GM19452 (cell line): ENCODE results near the gene TSHZ2.

Source experiments
- ATAC-seq: cut with Tn5 transposase; IDR thresholded peaks from one replicate; pipeline ENCODE4 v1.9.1; 2021; ENCODE audit not compliant: unreplicated experiment

TSHZ2 gene

DNA sequence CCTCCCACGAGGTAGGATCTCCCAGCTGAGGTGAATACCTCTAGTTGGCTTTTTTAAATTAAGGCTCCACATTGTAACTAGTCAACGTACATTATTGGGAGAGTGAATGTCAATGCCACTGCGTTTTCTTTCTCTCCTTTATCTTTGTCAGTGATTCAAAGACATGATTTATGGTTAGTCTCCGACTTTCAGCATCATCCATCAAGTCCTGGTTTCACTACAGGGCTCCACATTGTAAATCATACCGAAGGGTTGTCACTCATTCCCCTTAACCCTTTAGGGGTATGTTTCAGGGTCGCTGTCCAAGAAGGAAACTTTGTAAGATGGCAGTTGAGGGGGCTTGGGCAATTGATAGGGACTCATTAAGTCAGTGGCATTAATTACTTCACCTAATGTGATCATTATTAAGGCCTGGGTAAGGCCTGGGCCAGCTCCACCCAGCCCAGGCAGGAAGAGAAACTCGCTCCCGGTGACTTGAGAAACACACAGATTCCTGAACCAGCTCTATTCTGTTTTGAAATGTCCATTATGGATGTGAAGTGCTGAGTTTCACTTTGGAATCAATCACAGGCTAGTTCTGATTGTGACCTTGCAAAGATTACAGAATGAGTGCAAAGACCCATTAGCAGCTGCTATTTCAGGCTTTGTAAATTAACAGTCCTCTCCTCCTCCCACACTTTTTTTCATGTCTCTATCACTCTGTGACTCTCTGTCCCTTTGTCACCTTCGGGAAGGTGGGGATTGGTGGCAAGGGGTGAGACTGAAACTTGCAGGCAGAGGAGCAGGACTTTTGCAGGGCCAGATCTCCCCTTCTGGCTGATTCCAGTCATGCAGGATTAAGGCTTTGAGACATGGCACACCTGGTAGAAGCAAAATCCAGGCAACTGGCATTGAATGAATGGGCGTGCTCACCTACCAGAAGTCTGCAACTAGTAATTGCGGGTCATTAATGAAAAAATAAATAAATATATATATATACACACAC, 222.4 kb downstream of the TSHZ2 start:
- ATAC-seq: no peak

DNA sequence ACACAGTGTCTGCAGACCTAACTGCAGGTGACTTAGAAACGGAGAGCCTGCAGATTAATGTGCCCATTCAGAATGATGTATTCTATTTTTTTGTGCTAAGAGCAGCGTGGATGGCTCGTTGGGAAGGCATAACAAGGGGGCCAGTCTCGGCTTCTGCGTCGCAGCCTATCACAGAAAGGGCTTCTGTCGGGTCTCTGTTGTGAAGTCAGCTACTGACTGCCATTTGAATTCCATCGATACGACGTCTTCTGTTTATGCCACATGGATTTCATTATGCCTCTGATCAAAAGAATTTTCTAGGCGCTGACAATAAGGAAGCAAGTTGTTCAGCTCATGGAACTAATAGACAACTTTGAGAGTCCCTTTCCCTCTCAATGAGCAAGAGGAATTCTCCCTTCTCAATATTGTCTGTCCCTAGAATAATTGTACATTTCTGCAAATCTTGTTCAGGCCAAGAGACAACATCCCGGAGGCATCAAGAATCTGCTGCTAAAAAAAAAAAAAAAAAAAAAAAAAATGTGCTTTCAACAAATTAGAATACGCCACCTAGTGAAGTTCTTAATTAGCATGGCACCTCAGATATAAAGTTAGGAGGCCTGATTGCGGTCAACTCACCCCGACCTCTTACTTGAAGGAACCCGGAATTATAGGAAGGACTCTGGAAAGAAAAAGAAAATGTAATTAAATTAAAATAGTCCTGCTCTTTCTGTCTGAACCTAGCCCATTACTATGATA, 223.9 kb downstream of the TSHZ2 start:
- no peak for ATAC-seq

DNA sequence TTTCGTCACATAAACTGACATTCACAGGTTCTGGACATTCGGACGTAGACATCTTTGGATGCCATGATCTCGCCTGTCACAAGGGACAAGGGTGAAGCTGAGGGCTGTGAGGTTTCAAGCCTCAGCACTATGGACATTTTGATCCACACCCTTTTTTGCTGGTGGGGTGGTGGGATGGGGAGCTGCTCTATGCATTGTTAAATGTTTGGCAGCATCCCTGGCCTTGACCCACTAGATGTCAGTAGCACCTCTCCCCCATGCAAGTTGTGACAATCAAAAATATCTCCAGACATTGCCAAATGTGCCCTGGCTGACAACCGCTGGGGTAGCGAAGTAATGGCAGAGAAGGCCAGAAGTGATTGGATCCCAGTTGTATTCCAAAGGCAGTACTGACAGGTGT, 229.4 kb downstream of the TSHZ2 start:
- ATAC-seq: no peak

DNA sequence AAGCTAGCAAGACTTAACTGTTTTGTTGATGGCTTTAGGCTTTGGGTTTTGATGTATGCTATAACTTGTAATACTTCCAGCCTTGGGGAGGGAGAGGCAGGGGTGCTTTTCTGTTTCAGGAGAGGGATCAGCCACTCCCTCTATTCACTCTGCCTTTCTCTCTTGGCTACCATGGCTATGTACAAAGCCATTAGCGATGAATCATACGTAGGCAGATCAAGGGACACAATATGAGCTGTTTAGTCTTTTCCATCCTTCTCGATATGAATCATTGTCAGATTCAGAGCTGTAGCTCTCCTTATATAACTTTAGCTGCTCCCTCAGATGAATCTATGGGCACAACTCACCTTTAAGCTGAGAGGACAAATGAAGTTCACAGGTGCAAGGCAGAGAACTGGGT, 230.6 kb downstream of the TSHZ2 start:
- no peak for ATAC-seq

DNA sequence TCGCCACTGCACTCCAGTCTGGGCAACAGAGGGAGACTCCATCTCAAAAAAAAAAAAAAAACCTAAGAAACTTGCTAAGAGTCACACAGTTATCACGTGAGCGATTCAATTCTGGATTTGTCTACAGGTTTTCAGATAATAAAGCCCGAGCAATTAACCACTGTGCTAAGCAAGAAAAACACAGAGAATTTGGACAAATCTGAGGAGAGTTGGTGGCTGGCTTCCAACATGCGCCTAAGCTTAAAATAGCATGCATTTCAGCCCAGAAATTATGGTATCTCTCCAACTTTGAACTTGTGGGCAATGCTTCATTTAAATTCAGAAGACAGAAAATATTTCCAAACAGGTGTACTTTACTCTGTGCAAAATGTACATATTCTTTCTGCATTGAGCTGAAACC, 232.9 kb downstream of the TSHZ2 start:
- ATAC-seq: no peak

DNA sequence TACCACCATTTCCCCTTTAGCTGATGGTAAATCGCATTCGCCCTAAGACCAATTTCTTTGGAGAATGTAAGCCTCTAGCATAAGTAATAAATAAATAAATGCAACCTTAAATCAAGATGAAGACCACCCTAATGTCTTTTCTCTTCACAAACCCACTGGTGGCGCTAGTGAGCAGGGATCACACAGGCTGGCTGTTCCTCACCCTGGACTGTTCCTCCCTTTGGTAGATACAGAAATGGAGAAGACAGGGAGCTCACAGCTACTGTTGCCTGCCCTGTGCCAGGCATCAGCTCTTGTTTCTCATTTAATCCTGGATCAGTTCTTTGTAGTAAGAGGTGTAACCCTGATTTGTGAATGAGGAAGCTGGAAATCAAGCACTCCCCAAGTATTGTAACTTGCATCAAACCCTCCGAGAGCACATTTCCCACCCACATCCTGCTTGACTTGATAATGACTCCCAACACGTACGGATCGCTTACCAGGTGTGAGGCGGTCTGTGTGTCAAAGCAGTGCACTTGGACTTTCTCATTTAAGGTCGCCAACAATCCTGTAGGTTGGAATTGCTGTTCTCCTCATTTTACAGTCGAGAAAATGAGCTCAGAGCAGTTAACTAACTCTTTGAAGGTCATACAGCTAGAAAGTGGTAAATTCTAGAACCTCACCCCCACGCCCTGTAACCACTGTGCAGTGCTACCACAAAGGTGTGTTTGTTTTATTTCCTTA, 236.1 kb downstream of the TSHZ2 start:
- no peak for ATAC-seq

DNA sequence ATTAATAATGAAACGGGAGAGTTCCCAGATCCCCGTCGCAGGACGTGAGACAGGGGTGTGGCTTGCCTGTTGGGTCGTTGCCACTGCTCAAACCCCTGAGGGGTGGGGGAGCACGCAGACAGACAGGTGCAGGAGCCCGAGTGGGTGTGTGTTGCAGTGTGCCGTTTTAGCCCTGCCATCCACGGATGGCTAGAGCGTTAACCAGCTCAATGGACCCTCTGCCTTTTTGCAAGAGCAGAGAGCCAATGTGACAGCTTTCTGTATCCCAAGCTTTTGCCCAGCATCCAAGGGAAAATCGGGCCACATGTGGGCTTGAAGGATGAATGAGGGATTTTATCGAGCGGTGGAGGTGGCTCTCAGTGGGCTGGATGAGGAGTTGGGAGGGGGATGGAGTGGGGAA, 237.9 kb downstream of the TSHZ2 start:
- no peak for ATAC-seq

DNA sequence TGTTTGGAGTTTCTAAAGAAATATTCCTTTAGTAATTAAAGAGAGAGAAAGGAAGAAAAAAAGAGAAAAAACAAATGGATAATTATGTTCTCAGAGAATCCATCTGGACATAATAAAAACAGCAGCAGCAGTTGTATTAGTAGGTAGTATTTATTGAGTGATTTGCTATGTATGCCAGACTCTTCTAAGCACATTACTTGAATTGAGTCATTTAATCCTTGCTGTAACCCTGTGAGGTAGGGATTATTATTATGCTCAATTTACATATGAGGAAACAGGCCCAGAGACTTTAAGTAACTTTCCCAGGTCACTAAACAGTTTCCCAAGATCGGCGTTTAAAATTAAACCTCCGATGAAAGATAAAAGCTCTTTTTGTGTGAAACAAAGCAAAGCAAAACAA, 238.8 kb downstream of the TSHZ2 start:
- no peak for ATAC-seq

DNA sequence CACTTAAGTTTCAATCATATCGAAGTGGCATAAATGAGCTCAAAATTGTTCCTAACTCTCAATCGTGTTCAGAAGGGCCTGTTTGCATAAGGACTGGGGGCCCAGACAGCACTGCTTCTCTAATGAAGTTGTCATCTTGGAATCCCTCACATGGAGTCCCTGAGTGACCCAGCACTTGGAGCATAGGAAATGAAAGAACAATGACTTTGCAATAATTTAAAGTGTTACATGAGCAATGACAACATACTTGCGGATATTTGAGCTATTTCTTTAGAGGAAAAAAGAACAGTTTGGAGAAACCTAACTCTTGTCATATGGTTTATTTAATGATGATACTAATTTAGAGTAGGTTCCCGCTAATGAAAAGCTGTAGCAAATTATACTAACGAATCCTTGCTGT, 239.9 kb downstream of the TSHZ2 start:
- ATAC-seq: no peak

DNA sequence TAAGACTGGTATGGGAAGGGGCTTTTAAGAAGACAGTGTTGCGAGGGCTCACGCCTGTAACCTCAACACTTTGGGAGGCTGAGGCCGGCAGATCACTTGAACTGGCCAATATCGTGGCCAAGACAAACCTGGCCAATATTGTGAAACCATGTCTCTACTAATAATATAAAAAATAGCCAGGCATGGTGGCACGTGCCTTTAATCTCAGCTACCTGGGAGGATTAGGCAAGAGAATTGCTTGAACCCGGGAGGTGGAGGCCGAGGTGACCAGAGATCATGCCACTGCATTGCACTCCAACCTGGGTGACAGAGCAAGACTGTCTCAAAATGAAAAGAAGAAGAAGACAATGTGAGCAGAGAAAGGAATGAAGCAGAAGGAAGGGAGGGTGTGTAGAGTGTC, 242.2 kb downstream of the TSHZ2 start:
- ATAC-seq: no peak

DNA sequence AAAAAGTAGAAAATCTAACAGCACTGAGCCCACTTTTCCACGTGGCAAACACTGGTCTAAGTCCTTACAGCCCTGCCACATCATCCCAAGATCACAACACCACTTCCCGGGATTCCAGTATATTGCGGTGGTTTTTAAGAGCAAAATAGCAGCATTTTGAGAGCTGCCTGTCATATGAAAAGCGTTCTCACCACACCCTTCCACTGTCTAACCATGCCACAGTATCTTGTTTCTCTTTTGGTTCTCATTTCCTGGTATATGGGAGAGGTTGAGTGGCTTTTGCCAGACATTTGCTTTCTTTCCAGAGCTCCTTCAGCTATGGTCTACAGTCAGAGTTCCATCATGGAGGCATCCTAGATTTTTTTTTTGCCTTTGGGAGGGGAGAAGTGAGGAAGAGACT, 243.0 kb downstream of the TSHZ2 start:
- ATAC-seq: no peak

DNA sequence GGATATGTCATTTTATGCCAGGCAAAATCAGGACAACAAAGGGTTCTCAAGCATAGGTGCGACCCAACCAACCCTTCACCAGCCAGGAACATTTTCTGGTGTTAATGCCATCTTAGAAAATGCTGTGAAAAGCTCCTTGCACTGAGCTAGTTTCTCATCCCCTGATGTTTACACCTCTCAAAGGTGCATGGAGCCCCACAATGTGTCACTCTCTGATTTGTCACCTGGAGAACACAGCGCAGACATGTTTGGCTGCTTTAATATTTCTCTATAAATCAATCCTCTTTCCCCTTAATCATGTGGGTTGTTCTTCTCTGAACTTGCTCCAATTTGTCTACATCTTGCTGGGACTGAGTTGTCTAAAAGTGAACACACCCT, 244.3 kb downstream of the TSHZ2 start:
- ATAC-seq: no peak

DNA sequence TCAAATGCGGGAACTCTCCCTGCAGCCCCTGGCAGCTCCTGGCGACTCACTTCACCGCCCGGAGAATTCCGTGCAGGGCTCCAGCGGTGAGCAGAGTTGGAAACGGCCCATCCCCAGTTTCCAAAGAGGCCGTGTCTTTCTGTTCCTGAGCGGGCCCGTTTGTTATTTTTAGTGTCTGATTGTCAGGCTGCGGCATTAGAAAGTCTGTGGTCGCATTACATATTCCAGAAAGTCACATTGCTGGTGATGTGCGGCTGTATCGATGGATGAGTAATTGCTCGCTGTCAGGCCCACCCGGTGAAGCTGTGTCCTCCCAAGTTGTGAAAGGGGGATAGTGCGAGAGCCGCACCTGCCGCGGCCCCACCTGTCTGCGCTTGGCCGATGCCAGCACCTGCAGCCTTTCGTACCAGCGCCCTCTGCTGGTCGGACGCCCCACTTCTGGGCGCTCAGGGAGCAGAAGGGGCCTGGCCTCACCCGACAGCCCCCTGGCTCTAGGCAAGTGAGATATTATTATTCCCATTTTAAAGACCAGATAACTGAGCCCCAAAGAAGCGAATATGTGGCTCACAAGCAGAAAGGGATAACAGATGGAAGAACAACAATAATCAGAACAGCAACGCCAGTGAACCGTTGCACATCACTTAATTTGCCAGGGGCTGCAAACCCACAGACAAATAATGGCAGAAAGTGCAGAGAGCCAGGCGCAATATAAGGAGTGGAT, 244.9 kb downstream of the TSHZ2 start:
- ATAC-seq: no peak

DNA sequence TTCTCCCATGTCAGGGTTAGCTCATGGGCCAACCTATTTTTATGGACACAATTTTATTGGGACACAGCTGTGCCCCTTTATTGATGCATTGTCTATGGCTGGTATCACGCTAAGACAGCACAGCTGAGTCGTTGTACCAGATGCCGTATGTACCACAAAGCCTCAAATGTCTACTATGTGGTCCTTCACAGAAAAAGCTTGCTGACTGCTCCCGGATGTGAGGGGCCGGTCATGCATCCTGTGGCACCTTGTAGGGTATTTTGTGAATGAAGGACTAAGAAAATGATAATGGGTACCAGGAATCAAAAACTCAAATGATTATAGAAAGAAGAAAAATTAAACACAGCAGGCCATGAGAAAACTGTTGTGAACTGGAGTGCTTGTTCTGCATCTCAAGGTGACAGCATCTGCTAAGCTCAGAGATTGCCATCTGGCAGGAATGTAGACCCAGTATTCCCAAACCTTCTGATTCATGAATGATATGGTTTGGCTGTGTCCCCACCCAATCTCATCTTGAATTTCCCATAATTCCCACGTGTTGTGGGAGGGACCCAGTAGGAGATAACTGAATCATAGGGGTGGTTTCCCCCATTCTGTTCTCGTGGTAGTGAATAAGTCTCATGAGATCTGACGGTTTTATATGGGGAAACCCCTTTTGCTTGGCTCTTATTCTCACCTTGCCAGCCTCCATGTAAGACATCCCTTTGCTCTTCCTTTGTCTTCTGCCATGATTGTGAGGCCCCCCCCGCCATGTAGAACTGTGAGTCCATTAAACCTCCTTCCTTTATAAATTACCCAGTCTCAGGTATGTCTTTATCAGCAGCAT, 248.5 kb downstream of the TSHZ2 start:
- ATAC-seq: no peak

DNA sequence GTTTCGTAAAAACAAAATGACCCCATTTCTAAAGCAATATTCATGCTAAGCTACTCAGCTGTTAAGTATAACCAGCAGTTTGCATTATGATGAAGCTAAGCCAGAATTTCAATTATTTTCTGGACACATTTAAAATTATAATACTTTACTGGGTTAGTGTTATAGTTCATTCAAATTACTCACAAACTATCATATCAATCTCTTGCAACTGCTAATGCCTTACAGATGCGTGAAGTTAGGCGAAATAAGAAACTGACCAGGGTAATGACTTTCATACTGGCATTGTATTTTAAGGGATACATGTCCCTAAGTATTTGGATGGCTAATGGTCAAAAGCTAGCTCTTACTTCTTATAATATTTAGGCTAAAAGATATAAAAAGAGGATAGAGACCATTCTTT, 249.6 kb downstream of the TSHZ2 start:
- ATAC-seq: no peak

DNA sequence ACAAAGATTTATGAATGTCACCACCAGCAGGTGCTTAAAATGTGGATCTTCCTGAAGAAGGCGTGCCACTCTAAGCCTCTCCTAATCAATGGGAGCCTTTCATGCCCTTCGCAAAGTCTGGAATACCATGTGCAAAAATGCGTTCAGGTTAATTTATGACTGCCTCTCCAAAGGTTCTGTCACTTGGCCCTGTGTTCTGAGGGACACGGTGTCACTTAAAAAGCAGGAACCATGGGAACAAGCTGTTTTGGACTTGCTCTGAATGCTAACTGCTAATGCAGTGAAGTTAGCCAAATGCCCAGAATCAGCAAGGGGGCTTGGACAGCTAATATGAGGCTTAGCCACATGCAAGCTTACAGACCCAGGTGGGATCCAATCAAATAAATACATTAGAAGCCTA, 250.3 kb downstream of the TSHZ2 start:
- ATAC-seq: no peak

DNA sequence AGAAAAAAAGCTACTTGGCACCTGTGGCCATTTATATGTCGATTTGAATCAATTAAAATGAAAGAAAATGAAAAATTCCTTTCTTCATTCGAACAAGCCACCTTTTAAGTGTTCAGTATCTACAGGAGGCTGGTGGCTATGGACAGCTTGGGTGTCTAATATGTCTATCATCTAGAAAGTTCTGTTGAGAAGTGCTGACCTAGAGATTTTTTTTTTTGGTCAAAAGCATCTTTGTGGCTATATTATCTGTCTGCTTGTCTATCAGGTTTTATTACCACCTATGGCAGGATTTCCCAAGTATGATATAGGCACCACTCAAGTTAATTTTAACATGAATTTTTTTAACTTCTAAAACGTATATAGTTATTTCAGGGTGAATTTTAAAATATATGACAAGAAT, 250.8 kb downstream of the TSHZ2 start:
- no peak for ATAC-seq

DNA sequence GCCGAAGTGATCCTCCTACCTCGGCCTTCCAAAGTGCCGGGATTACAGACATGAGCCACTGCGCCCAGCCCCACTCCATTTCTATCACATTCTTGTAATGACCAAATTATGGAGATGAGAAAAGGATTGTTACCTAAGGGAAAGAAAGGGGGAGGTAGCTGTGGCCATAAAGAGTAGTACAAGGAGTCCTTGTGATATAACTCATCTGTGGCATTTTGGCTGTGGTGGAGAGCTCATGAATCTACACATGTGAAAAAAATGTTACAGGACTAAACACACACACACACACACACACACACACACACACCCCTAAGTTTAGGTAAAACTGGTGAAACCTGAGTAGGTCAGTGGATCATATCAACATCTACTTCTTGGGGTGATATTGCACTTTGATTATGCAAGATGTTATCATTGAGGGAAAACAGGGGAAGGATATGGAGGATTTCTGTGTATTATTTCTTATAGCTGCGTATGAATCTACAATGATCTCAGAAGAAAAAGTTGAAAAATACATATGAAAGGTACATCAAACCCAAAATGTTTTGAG, 251.5 kb downstream of the TSHZ2 start:
- no peak for ATAC-seq

DNA sequence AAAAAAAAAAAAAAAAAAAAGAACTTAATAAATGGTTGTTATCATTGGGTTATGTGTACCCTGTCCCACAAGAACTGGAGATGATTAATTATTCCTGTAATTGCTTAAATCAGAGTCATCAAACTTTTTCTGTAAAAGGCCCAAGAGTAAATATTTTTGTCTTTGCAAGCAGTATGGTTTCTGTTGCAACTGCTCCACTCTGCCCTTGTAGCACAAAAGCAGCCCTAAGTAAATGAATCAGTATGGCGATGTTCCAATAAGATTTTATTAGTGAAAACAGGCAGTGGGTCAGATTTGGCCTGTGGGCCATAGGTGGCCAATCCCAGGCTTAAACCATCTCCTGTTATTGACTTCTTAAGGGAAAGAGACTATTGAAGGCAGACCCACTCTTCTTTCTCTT, 252.7 kb downstream of the TSHZ2 start:
- no peak for ATAC-seq

DNA sequence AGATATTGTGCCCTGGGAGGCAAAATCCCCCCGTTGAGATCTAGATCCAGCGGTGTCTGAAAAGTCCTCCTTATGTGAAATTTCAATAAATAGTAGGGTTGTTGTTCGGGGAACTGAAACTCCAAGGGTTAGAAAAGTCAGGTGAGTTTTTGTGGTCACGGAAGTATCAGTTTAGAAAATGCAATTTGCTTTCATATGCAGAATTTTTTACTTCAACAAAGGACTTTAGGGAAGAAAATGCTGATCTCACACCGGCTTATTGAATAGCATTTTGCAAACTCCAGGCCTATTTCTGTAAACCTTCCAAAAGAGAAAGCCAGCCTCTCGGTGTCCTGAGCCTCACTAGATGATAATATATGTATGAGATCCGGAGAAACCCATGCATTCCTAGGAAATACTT, 254.7 kb downstream of the TSHZ2 start:
- ATAC-seq: no peak
